ENCODE data around the gene PRKAA2.

Gene PRKAA2

DNA sequence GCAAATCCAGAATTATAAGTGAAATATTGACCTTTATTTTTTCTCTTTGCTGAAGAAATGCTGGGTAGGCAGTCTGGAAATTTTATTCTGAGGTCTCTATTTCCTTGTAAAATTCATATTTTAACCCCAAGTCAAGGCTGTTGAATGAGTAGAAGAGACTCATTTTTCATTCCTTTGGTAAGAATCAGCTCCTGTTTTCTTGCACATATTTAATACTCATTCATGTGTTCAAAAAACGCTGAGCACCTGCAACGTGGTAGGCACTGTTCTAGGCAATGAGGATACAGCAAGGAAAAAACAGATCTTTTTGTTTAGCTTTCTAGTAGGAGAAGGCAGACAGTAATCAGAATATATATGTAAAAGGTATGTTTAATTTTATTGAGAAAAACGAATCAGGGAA lies 1.5 kb downstream of the PRKAA2 start:
- TF ChIP-seq, protein P1, sequence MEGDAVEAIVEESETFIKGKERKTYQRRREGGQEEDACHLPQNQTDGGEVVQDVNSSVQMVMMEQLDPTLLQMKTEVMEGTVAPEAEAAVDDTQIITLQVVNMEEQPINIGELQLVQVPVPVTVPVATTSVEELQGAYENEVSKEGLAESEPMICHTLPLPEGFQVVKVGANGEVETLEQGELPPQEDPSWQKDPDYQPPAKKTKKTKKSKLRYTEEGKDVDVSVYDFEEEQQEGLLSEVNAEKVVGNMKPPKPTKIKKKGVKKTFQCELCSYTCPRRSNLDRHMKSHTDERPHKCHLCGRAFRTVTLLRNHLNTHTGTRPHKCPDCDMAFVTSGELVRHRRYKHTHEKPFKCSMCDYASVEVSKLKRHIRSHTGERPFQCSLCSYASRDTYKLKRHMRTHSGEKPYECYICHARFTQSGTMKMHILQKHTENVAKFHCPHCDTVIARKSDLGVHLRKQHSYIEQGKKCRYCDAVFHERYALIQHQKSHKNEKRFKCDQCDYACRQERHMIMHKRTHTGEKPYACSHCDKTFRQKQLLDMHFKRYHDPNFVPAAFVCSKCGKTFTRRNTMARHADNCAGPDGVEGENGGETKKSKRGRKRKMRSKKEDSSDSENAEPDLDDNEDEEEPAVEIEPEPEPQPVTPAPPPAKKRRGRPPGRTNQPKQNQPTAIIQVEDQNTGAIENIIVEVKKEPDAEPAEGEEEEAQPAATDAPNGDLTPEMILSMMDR (IDR thresholded peaks at IDR 0.05) = no peak

DNA sequence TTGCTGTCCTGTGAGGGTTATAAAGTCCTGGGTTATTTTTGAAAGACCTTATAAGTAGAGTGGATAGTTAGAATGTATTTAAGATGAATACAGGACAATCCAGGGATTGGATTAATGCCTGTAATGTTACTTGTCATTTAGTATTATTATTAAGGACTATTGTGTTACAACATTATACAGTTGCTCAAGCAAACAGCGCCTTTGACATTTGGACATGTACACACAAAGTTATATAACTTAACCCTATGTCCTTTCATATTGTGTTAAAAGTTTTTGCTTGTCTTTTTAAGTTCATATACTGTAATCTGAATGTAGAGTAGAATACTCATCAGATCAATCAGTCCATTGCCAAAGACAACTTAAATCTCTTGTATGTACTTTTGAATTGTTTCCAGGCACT lies 2.0 kb downstream of the PRKAA2 start:
- TF ChIP-seq, protein P1 (IDR thresholded peaks at IDR 0.05) = no peak

DNA sequence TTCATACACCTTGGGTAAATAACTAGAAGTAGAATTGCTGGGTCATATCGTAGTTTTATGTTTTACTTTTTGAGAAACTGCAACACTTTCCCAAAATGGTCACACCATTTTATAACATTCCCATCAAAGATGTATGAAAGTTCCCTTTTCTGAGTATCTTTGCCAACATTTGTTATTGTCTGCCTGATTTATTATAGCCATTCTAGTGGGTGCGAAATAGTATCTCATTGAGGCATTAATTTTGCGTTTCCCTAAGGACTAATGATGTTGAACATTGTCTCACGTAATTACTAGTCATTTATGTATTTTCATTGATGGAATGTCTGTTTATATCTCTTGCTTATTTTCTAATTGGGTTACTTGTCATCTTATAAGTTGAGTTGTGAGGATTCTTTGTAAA lies 3.4 kb downstream of the PRKAA2 start:
- TF ChIP-seq, protein P1 (IDR thresholded peaks at IDR 0.05) = no peak

DNA sequence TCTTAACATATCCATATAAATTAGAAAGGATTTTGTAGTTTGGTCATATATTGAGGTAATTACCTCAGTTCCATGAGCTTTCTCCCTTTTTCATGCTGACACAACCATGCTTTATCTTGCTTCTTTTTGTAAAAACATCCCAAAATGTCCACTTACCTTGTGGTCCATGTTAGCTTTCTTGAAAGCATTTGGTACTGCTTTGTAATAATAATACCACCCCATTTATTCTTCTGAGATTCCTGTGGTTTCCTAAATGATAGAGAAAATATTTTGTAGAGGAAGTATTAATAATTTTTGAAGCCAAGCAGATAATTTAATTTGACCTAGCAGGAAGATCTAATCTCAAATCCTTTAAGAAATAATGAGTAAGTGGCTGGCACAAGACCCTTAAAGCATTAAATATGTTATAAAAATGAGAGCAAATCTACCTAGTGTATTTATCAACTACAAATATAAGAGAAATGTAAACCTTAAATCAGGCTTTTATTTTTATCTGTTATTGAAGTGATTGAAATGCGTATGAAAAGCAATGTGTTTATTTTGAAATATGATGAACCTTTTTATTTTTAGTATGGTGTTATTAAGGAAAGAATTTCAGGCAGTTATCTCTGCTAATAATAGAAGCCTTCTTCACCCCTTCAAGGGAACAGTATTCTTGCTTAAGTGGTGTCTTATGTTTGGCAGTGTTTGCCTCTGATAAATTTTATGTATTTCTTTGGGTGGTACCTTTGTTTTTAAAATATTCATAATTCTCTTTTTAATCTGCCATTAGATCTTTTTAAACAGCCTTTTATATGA lies 9.2 kb downstream of the PRKAA2 start:
- TF ChIP-seq, protein P1 (IDR thresholded peaks at IDR 0.05) = no peak

DNA sequence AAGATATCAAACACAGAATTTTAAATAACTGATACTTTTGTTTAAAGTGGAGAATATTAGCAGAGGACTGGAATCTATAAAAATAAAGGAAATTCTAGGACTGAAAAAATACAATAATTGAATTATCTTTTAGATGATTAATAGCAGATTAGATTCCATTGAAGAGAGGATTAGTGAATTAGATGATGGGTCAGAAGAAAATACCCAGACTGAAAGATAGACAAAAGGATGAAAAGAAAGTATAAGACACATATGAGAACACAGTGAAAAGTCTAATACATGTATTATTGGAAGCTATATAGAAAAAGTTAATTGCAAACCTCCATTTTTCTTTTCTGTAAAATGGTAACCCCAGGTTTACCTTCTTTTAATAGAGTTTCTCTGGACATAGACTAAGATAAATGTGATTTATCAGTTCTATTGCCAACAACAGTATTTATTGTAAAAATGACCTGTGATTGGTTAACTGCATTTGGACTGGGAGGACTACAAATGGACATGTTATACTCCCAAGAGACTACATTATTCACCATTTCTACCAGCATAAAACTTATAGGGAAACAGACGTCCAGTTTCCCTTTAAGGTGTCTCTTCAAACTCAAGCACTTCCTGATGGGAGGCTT lies 11.0 kb downstream of the PRKAA2 start:
- TF ChIP-seq, protein P1 (IDR thresholded peaks at IDR 0.05) = no peak

DNA sequence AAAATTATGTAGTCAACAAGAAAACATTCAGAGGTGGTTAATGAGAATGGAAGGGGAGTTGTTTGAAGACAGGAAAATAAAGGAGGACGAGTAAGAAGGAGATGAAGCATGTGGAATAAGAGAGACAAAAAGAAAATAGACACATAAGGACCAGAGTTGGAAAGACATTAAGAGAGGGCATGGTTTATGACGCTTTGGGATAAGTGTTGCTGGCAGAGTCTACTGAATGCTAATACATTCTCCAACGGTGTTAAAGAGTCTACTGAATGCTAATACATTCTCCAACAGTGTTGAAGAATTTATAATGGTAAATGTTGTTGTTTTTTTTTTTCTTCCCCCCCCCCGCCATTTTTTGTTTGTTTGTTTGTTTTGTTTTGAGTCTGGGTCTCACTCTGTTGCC lies 13.1 kb downstream of the PRKAA2 start:
- TF ChIP-seq, protein P1 (IDR thresholded peaks at IDR 0.05) = no peak

DNA sequence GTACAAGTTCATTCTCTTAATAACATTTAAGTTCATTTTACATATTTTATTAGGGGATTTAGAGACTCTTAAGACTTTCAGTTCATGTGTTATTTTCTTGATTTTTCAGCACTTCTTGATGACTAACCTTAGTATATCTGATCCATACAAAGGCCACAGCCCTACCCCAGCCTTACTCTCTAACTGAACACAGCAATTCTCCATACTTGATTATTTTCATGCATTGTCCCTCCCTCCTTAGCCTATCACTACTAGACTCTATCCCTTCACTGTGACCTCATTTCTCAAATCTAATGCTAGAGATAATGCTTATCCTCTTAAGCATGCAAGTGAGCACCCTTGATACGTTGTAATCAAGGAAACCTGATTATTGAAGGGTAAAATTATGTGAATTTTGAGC lies 15.2 kb downstream of the PRKAA2 start:
- TF ChIP-seq, protein P1 (IDR thresholded peaks at IDR 0.05) = no peak
